ENCODE data around the gene KIAA1217.

KIAA1217 gene

GRCh38 chr10:24353319-24353718 lies 144.4 kb downstream of the KIAA1217 start:
- Histone ChIP-seq H3K36me3 (replicated peaks; ENCODE audit: low read depth, low read length) (no peaks in the 10 kb centered on the region), H2AFZ (ENCODE audit: low read depth, low read length) (no peak overlapping the region), H3K4me2 (ENCODE audit: low read length) (no peak overlapping the region), H3K9ac (ENCODE audit: low read length) (no peak overlapping the region), H3K79me2 (ENCODE audit: low read length) (no peaks in the 10 kb centered on the region), H3K27me3 (ENCODE audit: low read depth, low read length) (no peaks in the 10 kb centered on the region), H3K4me3 (ENCODE audit: low read length) (no peak overlapping the region), H3K4me1 (ENCODE audit: low read length) (no peaks in the 10 kb centered on the region), H4K20me1 (ENCODE audit: insufficient read depth, low read length) (no peaks in the 10 kb centered on the region), H3K27ac (ENCODE audit: low read length) (no peak overlapping the region), H3K9me3 (ENCODE audit: insufficient read depth, low read length) (no peaks in the 10 kb centered on the region)
- TF ChIP-seq CTCF (IDR thresholded peaks at IDR 0.05; ENCODE audit: low read depth, low read length) (no peak), EZH2phosphoT487 (IDR thresholded peaks at IDR 0.05; ENCODE audit: low read depth) (no peak)

GRCh38 chr10:24355056-24355688 lies 146.2 kb downstream of the KIAA1217 start:
- Histone ChIP-seq H3K27me3 (ENCODE audit: low read depth, low read length) (no peaks in the 10 kb centered on the region), H3K36me3 (replicated peaks; ENCODE audit: low read depth, low read length) (no peaks in the 10 kb centered on the region), H4K20me1 (ENCODE audit: insufficient read depth, low read length) (no peaks in the 10 kb centered on the region), H2AFZ (ENCODE audit: low read depth, low read length) (no peak overlapping the region), H3K27ac (ENCODE audit: low read length) (no peak overlapping the region), H3K4me1 (ENCODE audit: low read length) (0 out of 2 replicates have a peak, but pooled peaks cover under 1% of the 10 kb centered on the region), H3K9me3 (ENCODE audit: insufficient read depth, low read length) (no peaks in the 10 kb centered on the region), H3K79me2 (ENCODE audit: low read length) (no peaks in the 10 kb centered on the region), H3K9ac (ENCODE audit: low read length) (no peak overlapping the region), H3K4me3 (ENCODE audit: low read length) (no peak overlapping the region), H3K4me2 (ENCODE audit: low read length) (no peak overlapping the region)
- TF ChIP-seq CTCF (IDR thresholded peaks at IDR 0.05; ENCODE audit: low read depth, low read length) (no peak), EZH2phosphoT487 (IDR thresholded peaks at IDR 0.05; ENCODE audit: low read depth) (no peak)

- H3K4me2 ChIP-seq (ENCODE audit: low read length): no peak overlapping the region
- H4K20me1 ChIP-seq (ENCODE audit: insufficient read depth, low read length): no peaks in the 10 kb centered on the region
- no peaks in the 10 kb centered on the region for H3K9me3 ChIP-seq (ENCODE audit: insufficient read depth, low read length)
- H3K9ac ChIP-seq (ENCODE audit: low read length): no peak overlapping the region
- no peaks in the 10 kb centered on the region for H3K36me3 ChIP-seq (replicated peaks; ENCODE audit: low read depth, low read length)
- H2AFZ ChIP-seq (ENCODE audit: low read depth, low read length): no peak overlapping the region
- peaks cover 3% of the 10 kb centered on the region; the same call in 1 of the 2 replicates for H3K4me1 ChIP-seq (ENCODE audit: low read length)
- no peaks in the 10 kb centered on the region for H3K79me2 ChIP-seq (ENCODE audit: low read length)
- H3K27me3 ChIP-seq (ENCODE audit: low read depth, low read length): no peaks in the 10 kb centered on the region
- no peak overlapping the region for H3K27ac ChIP-seq (ENCODE audit: low read length)
- no peak overlapping the region for H3K4me3 ChIP-seq (ENCODE audit: low read length)
- TF ChIP-seq EZH2phosphoT487 (IDR thresholded peaks at IDR 0.05; ENCODE audit: low read depth) (no peak), CTCF (IDR thresholded peaks at IDR 0.05; ENCODE audit: low read depth, low read length) (no peak)
These were observed 148.5 kb downstream of the KIAA1217 start for GRCh38 chr10:24357344-24358004.

GRCh38 chr10:24358022-24358421 lies 149.1 kb downstream of the KIAA1217 start:
- Histone ChIP-seq H3K36me3 (replicated peaks; ENCODE audit: low read depth, low read length) (no peaks in the 10 kb centered on the region), H4K20me1 (ENCODE audit: insufficient read depth, low read length) (no peaks in the 10 kb centered on the region), H3K9ac (ENCODE audit: low read length) (no peak overlapping the region), H3K4me3 (ENCODE audit: low read length) (no peak overlapping the region), H3K27me3 (ENCODE audit: low read depth, low read length) (no peaks in the 10 kb centered on the region), H3K9me3 (ENCODE audit: insufficient read depth, low read length) (no peaks in the 10 kb centered on the region), H3K27ac (ENCODE audit: low read length) (no peak overlapping the region), H3K4me2 (ENCODE audit: low read length) (no peak overlapping the region), H3K4me1 (ENCODE audit: low read length) (peaks cover 3% of the 10 kb centered on the region; the same call in 1 of the 2 replicates), H2AFZ (ENCODE audit: low read depth, low read length) (no peak overlapping the region), H3K79me2 (ENCODE audit: low read length) (no peaks in the 10 kb centered on the region)
- no peak for TF ChIP-seq CTCF (IDR thresholded peaks at IDR 0.05; ENCODE audit: low read depth, low read length)
- TF ChIP-seq EZH2phosphoT487 (IDR thresholded peaks at IDR 0.05; ENCODE audit: low read depth): no peak
